NB4 (cell line): ENCODE data around the gene MICU2.

Experiments used
- POLR2A ChIP-seq: IDR thresholded peaks from 2 replicates; pipeline ENCODE4 v1.6.1; 2011; ENCODE audit warnings: mild to moderate bottlenecking; ENCODE audit not compliant: insufficient read length; ENCODE audit errors: extremely low read depth
- TF ChIP-seq, protein P1 (sequence below): IDR thresholded peaks from one replicate; pipeline ENCODE4 v1.5.1; 2012; ENCODE audit warnings: low read depth, low read length

DNA sequence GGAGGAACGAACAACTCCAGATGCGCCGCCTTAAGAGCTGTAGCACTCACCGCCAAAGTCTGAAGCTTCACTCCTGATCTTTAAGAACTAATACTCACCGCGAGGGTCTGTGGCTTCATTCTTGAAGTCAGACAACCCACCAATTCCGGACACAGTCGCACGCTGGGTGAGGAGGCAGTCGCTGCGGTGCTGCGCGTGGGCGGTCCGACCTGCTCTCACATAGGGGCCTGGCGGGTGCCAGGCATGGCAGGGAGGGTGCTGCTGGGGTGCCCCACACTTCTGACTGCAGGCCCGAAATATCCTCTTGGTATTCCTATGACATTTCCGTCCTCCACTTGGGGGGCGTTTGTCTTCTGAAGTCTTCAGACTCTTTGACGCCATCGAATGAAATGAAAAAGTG is 7.4 kb upstream of the MICU2 start:
- TF ChIP-seq, protein P1, sequence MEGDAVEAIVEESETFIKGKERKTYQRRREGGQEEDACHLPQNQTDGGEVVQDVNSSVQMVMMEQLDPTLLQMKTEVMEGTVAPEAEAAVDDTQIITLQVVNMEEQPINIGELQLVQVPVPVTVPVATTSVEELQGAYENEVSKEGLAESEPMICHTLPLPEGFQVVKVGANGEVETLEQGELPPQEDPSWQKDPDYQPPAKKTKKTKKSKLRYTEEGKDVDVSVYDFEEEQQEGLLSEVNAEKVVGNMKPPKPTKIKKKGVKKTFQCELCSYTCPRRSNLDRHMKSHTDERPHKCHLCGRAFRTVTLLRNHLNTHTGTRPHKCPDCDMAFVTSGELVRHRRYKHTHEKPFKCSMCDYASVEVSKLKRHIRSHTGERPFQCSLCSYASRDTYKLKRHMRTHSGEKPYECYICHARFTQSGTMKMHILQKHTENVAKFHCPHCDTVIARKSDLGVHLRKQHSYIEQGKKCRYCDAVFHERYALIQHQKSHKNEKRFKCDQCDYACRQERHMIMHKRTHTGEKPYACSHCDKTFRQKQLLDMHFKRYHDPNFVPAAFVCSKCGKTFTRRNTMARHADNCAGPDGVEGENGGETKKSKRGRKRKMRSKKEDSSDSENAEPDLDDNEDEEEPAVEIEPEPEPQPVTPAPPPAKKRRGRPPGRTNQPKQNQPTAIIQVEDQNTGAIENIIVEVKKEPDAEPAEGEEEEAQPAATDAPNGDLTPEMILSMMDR = no peak
- TF ChIP-seq POLR2A = no peak
